Urinary bladder (tissue), 4 donors: ENCODE measurements around the gene LRFN3. TPM values are rescaled to one million over a fixed set of nuclear protein-coding genes. Genes with fewer than 3 reads are reported as not detected.

Experiments
- DNase-seq: peaks from one replicate; pipeline ENCODE4 v3.0.0-alpha.2; 2015; ENCODE audit errors: extremely low spot score
- H3K27ac ChIP-seq: one replicate; pipeline ENCODE4 v1.5.1; 2013; ENCODE audit warnings: low read depth, mild to moderate bottlenecking, moderate library complexity
- H3K36me3 ChIP-seq: one replicate; pipeline ENCODE4 v1.6.1; 2013; ENCODE audit warnings: mild to moderate bottlenecking, moderate library complexity; ENCODE audit not compliant: insufficient read depth
- H3K4me1 ChIP-seq: one replicate; pipeline ENCODE4 v1.6.1; 2013; ENCODE audit warnings: mild to moderate bottlenecking, moderate library complexity; ENCODE audit not compliant: insufficient read depth
- H3K4me3 ChIP-seq: one replicate; pipeline ENCODE4 v1.5.1; 2013; ENCODE audit warnings: low read depth, low read length
- WGBS: extraction: QIAGEN DNeasy Blood & Tissue Kit; methylation state at CpG from one replicate; pipeline ENCODE4 v1.1.7; 2013; 5-methylcytosine and 5-hydroxymethylcytosine counted together
- polyA plus RNA-seq: library from polyadenylated mRNA; stranded (reverse); fragments of 200-250 nt; gene quantifications from one replicate; pipeline ENCODE4 v1.2.3, GENCODE V29; 2013
- small RNA-seq: library from RNA; depleted of rRNA; stranded (forward); fragments of <200 nt; gene quantifications from one replicate; pipeline ENCODE3, GENCODE V24; 2014
- total RNA-seq: library from RNA; depleted of rRNA; stranded (reverse); fragments of >200 nt; gene quantifications from one replicate; pipeline ENCODE4 v1.2.3, GENCODE V29; 2014
- donor health status: healthy with polysubstance abuse.
- donor health status: healthy.

LRFN3 gene
- total and polyA plus RNA-seq, 2 donors: 1.9 to 17.2 TPM

- WGBS: 92% methylated on average over 5 of the region's 5 CpGs
- no peak overlapping the region for H3K4me3 ChIP-seq
- H3K36me3 ChIP-seq: no peaks in the 10 kb centered on the region
- no peaks in the 10 kb centered on the region for H3K4me1 ChIP-seq
- DNase-seq: no peak
- no peak overlapping the region for H3K27ac ChIP-seq
These were observed 49.9 kb downstream of the LRFN3 start for GRCh38 chr19:35986111-35986510.

- Histone ChIP-seq H3K4me3 (peak overlapping the region; percentile 29), H3K27ac (no peak overlapping the region)
- 9% methylated on average over 54 of the region's 54 CpGs for WGBS
These were observed 50.7 kb downstream of the LRFN3 start for GRCh38 chr19:35986664-35987570.

DNA sequence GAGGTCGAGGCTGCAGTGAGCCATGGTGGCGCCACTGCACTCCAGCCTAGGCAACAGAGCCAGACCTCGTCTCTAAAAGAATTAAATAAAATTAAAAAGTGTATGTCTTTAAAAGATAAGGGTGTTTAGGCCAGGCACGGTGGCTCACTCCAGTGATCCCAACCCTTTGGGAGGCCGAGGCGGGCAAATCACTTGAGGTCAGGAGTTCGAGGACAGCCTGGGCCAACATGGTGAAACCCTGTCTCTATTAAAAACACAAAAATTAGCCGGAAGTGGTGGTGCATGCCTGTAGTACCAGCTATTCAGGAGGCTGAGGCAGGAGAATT lies 51.4 kb downstream of the LRFN3 start:
- no peaks in the 10 kb centered on the region for H3K36me3 ChIP-seq
- whole genome bisulfite sequencing: 29% methylated on average over 8 of the region's 8 CpGs
- no peak for DNase-seq
- H3K4me3 ChIP-seq: no peak overlapping the region
- H3K4me1 ChIP-seq: no peaks in the 10 kb centered on the region
- no peak overlapping the region for H3K27ac ChIP-seq

More at GRCh38 chr19:35986664-35987570, 50.7 kb downstream of the LRFN3 start:
- no peaks in the 10 kb centered on the region for H3K4me1 ChIP-seq
- H3K36me3 ChIP-seq: no peaks in the 10 kb centered on the region
- DNase-seq: no peak

DNA sequence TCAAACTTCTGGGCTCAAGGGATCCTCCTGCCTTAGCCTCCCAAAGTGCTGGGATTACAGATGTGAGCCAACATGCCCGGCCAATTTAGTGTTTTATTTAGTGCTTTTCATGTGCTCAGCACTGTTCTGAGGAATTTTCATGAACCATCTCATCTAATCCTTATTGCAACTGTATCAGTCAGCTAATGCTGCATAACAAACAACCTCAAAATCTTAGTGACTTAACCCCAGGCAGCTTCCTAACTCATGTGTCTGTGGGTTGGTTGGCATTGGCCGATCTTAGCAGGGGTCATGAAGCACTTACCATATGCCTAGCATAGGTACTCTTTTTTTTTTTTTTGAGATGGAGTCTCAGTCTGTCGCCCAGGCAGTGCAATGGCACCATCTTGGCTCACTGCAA lies 52.6 kb downstream of the LRFN3 start:
- DNase-seq: no peak
- no peaks in the 10 kb centered on the region for H3K36me3 ChIP-seq
- H3K27ac ChIP-seq: no peak overlapping the region
- 91% methylated on average over 3 of the region's 3 CpGs for WGBS
- no peak overlapping the region for H3K4me3 ChIP-seq
- H3K4me1 ChIP-seq: no peaks in the 10 kb centered on the region

GRCh38 chr19:35990156-35990555 lies 54.0 kb downstream of the LRFN3 start:
- DNase-seq: no peak
- Histone ChIP-seq H3K36me3 (no peaks in the 10 kb centered on the region), H3K4me1 (no peaks in the 10 kb centered on the region), H3K27ac (no peak overlapping the region), H3K4me3 (no peak overlapping the region)
- 93% methylated on average over 4 of the region's 4 CpGs for WGBS

DNA sequence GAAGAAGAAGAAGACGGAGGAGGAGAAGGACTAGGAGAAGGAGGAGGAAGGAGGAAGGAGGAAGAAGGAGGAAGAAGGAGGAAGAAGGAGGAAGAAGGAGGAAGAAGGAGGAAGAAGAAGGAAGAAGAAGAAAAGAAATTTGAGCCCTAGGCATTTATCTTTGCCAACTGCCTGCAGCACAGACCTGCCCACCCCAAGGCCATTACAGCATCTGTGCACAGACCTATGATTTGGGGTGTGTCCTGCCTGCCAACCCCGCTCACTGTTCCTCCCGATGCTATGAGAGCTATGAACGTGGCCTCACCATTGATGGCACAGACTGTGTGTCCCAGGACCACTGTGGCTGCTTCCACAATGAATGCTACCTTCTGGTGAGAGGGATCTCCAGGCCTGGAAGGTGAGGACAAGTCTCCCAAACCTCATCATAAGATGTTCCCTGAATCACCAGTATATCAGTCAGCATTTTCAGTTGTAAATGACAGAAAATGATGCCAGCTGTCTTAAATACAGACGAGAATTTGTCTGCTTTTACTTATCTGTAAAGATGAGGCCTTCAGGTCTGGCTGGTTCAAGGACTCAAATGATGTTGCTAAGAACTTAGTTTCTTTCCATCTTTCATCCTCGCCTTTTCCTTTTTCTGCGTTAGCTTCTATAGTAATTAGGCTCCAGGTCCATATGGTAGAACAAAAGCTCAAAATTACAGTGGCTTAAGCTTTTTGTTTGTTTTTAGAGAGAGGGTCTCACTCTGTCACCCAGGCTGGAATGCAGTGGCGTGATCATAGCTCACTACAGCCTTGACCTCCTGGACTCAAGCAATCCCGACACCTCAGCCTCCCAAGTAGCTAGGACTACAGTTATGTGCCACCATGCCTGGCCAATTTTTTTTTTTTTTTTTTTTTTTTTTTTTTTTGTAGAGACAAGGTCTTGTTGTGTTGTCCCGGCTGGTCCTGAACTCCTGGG lies 54.9 kb downstream of the LRFN3 start:
- Histone ChIP-seq H3K4me1 (no peaks in the 10 kb centered on the region), H3K4me3 (no peak overlapping the region), H3K27ac (no peak overlapping the region), H3K36me3 (no peaks in the 10 kb centered on the region)
- 81% methylated on average over 10 of the region's 10 CpGs for WGBS
- DNase-seq: no peak

DNA sequence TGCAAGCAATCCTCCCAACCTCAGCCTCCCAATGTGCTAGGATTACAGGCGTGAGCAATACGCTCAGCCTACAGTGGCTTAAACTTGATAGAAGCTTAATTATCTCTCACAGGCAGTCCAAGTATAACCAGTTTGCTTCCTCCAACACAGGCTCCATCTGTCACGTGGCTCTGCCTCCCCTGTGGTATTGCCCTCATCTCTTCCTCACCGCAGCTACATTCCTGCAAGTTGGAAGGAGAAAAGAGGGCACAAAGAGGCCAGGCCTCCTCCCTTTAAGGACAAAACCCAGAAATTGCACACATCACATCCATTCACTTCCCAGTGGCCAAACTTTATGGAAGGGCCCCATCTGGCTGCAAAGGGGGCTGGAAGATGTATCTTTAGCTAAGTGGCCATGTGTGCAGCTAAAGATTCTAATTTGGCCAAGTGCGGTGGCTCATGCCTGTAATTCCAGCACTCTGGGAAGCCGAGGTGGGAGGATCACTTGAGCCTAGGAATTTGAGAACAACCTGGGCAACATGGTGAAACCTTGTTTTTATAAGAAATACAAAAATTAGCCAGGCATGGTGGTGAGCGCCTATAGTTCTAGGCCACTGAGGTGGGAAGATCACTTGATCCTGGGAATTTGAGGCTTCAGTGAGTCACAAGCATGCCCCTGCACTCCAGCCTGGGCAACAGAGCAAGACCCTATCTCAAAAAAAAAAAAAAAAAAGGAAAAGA lies 55.7 kb downstream of the LRFN3 start:
- H3K4me3 ChIP-seq: no peak overlapping the region
- WGBS: 84% methylated on average over 7 of the region's 7 CpGs

GRCh38 chr19:35992907-35993765 lies 57.0 kb downstream of the LRFN3 start:
- Histone ChIP-seq H3K27ac (no peak overlapping the region), H3K4me1 (no peaks in the 10 kb centered on the region), H3K4me3 (no peak overlapping the region), H3K36me3 (no peaks in the 10 kb centered on the region)
- WGBS: 87% methylated on average over 8 of the region's 8 CpGs
- DNase-seq: no peak

More for the DNA sequence above, 55.7 kb downstream of the LRFN3 start:
- Histone ChIP-seq H3K4me1 (no peaks in the 10 kb centered on the region), H3K36me3 (no peaks in the 10 kb centered on the region), H3K27ac (no peak overlapping the region)
- DNase-seq: no peak

DNA sequence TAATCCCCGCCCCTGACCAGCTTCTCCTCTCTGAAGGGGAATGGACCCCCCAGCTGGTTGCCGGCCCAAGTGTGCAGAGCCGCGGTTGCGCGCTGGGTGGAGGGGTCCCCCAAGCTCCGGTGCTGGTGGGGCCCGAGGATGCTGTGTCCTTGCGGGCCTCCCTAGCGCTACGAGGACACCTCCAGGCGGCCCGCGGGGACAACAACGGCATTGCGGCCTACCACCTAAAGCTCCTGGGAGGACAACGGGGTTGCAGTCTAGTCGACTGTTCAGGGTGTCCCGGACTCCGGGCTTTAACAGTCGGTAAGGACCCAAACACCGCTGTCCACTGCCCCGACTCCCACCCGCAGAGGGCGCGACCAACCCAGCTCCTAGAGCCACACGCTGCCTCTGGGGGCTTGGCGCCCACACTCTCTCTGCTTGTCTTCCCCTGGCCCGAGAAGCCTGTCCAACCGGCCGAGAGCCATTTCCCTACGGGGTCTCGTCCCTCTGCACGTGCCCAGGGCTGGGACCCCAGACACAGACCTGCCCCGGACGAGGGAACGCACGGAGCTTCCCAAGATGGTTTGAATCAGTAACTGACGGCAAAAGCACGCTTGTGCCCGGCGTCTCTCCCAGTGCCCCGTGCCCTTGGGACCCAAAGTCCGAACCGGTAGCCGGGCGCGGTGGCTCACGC lies 57.9 kb downstream of the LRFN3 start:
- WGBS: 28% methylated on average over 49 of the region's 49 CpGs
- H3K27ac ChIP-seq: no peak overlapping the region
- no peaks in the 10 kb centered on the region for H3K4me1 ChIP-seq

More for the DNA sequence above, 57.9 kb downstream of the LRFN3 start:
- DNase-seq: no peak
- Histone ChIP-seq H3K4me3 (peak overlapping the region; percentile 86), H3K36me3 (no peaks in the 10 kb centered on the region)

Small RNA genes within 50 kb of the gene (small RNA-seq; reads per million reads assigned to genes)
- gene AF038458.1: not detected

Other genes with a start within 250 kb of the LRFN3 start
- gene ZBTB32, start 231.8 kb upstream of the LRFN3 start, total RNA-seq: not detected
- gene ZBTB32, start 231.8 kb upstream of the LRFN3 start, polyA plus RNA-seq: 0.09 TPM
- 7.1 TPM for gene KMT2B, start 218.4 kb upstream of the LRFN3 start, total RNA-seq
- gene KMT2B, start 218.4 kb upstream of the LRFN3 start, polyA plus RNA-seq: 25.9 TPM
- 0.53 TPM for gene IGFLR1, start 193.9 kb upstream of the LRFN3 start, total RNA-seq
- gene IGFLR1, start 193.9 kb upstream of the LRFN3 start, polyA plus RNA-seq: 21.2 TPM
- gene U2AF1L4, start 191.0 kb upstream of the LRFN3 start, total RNA-seq: 9.6 TPM
- 25.3 TPM for gene U2AF1L4, start 191.0 kb upstream of the LRFN3 start, polyA plus RNA-seq
- 13.7 TPM for gene PSENEN, start 190.7 kb upstream of the LRFN3 start, total RNA-seq
- gene PSENEN, start 190.7 kb upstream of the LRFN3 start, polyA plus RNA-seq: 49.2 TPM
- gene LIN37, start 187.8 kb upstream of the LRFN3 start, total RNA-seq: 5.4 TPM
- gene LIN37, start 187.8 kb upstream of the LRFN3 start, polyA plus RNA-seq: 18.8 TPM
- gene HSPB6, start 179.3 kb upstream of the LRFN3 start, total RNA-seq: 25.4 TPM
- gene HSPB6, start 179.3 kb upstream of the LRFN3 start, polyA plus RNA-seq: 657 TPM
- 6.8 TPM for gene PROSER3, start 178.2 kb upstream of the LRFN3 start, total RNA-seq
- 12.2 TPM for gene PROSER3, start 178.2 kb upstream of the LRFN3 start, polyA plus RNA-seq
- gene ARHGAP33, start 160.8 kb upstream of the LRFN3 start, total RNA-seq: 17.4 TPM
- 10.2 TPM for gene ARHGAP33, start 160.8 kb upstream of the LRFN3 start, polyA plus RNA-seq
- not detected for gene PRODH2, start 123.5 kb upstream of the LRFN3 start, total RNA-seq
- gene PRODH2, start 123.5 kb upstream of the LRFN3 start, polyA plus RNA-seq: 0.18 TPM
- 0.05 TPM for gene NPHS1, start 83.9 kb upstream of the LRFN3 start, total RNA-seq
- not detected for gene NPHS1, start 83.9 kb upstream of the LRFN3 start, polyA plus RNA-seq
- not detected for gene KIRREL2, start 79.5 kb upstream of the LRFN3 start, total RNA-seq
- not detected for gene KIRREL2, start 79.5 kb upstream of the LRFN3 start, polyA plus RNA-seq
- gene APLP1, start 67.8 kb upstream of the LRFN3 start, total RNA-seq: 3.0 TPM
- gene APLP1, start 67.8 kb upstream of the LRFN3 start, polyA plus RNA-seq: 5.8 TPM
- gene NFKBID, start 35.8 kb upstream of the LRFN3 start, total RNA-seq: 6.1 TPM
- gene NFKBID, start 35.8 kb upstream of the LRFN3 start, polyA plus RNA-seq: 4.2 TPM
- 6.7 TPM for gene HCST, start 33.8 kb upstream of the LRFN3 start, total RNA-seq
- 17.3 TPM for gene HCST, start 33.8 kb upstream of the LRFN3 start, polyA plus RNA-seq
- gene TYROBP, start 28.1 kb upstream of the LRFN3 start, total RNA-seq: 5.1 TPM
- 113 TPM for gene TYROBP, start 28.1 kb upstream of the LRFN3 start, polyA plus RNA-seq
- gene SDHAF1, start 58.8 kb downstream of the LRFN3 start, total RNA-seq: 10.9 TPM
- gene SDHAF1, start 58.8 kb downstream of the LRFN3 start, polyA plus RNA-seq: 37.6 TPM
- 0.58 TPM for gene SYNE4, start 72.4 kb downstream of the LRFN3 start, total RNA-seq
- 1.3 TPM for gene SYNE4, start 72.4 kb downstream of the LRFN3 start, polyA plus RNA-seq
- 6.1 TPM for gene ALKBH6, start 77.8 kb downstream of the LRFN3 start, total RNA-seq
- 26.4 TPM for gene ALKBH6, start 77.8 kb downstream of the LRFN3 start, polyA plus RNA-seq
- gene CLIP3, start 96.5 kb downstream of the LRFN3 start, total RNA-seq: 8.5 TPM
- 79.5 TPM for gene CLIP3, start 96.5 kb downstream of the LRFN3 start, polyA plus RNA-seq
- gene THAP8, start 117.9 kb downstream of the LRFN3 start, total RNA-seq: 2.1 TPM
- gene THAP8, start 117.9 kb downstream of the LRFN3 start, polyA plus RNA-seq: 20.1 TPM
- 2.3 TPM for gene WDR62, start 118.5 kb downstream of the LRFN3 start, total RNA-seq
- gene WDR62, start 118.5 kb downstream of the LRFN3 start, polyA plus RNA-seq: 0.27 TPM
- gene OVOL3, start 174.8 kb downstream of the LRFN3 start, total RNA-seq: not detected
- gene OVOL3, start 174.8 kb downstream of the LRFN3 start, polyA plus RNA-seq: not detected
- gene POLR2I, start 178.5 kb downstream of the LRFN3 start, total RNA-seq: 44.5 TPM
- gene POLR2I, start 178.5 kb downstream of the LRFN3 start, polyA plus RNA-seq: 78.9 TPM
- gene TBCB, start 179.1 kb downstream of the LRFN3 start, total RNA-seq: 80.6 TPM
- gene TBCB, start 179.1 kb downstream of the LRFN3 start, polyA plus RNA-seq: 278 TPM
- gene CAPNS1, start 203.7 kb downstream of the LRFN3 start, total RNA-seq: 132 TPM
- 665 TPM for gene CAPNS1, start 203.7 kb downstream of the LRFN3 start, polyA plus RNA-seq
- gene COX7A1, start 216.1 kb downstream of the LRFN3 start, total RNA-seq: 15.1 TPM
- gene COX7A1, start 216.1 kb downstream of the LRFN3 start, polyA plus RNA-seq: 92.0 TPM